ENCODE measurements around the gene SCG5.

DNA sequence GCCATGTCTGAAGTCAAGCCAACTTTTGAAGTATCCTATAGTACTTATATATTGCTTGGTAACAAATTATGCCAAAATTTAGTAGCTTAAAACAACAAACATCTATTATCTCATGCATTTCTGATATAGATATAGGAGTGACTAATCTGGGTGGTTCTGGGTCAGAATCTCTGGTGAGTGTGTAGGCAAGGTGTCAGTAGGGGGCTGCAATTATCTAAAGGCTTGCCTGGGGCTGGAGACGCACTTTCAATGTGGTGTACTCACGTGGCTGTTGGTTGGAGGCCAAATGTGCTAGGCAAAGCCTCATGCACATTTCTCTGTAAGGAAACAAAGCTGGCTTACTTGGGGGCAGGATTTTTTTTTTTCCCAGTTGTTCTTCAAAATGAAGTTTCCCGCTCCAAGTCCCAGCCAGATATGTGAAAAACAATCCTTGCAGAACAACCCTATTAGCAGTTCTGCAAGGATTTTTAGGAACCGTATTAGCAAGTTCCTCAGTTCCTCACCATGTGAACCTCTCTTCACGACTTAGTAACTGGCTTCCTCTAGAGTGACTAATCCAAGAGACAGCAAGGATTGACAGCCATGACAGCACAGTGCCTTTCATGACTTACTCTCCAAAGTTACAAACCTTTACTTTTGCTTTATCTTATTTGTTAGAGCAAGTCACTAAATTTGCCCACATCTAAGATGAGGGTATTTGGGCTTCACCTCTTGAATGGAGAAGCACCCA is 102.1 kb downstream of the SCG5 start:
- TF ChIP-seq, protein P1, sequence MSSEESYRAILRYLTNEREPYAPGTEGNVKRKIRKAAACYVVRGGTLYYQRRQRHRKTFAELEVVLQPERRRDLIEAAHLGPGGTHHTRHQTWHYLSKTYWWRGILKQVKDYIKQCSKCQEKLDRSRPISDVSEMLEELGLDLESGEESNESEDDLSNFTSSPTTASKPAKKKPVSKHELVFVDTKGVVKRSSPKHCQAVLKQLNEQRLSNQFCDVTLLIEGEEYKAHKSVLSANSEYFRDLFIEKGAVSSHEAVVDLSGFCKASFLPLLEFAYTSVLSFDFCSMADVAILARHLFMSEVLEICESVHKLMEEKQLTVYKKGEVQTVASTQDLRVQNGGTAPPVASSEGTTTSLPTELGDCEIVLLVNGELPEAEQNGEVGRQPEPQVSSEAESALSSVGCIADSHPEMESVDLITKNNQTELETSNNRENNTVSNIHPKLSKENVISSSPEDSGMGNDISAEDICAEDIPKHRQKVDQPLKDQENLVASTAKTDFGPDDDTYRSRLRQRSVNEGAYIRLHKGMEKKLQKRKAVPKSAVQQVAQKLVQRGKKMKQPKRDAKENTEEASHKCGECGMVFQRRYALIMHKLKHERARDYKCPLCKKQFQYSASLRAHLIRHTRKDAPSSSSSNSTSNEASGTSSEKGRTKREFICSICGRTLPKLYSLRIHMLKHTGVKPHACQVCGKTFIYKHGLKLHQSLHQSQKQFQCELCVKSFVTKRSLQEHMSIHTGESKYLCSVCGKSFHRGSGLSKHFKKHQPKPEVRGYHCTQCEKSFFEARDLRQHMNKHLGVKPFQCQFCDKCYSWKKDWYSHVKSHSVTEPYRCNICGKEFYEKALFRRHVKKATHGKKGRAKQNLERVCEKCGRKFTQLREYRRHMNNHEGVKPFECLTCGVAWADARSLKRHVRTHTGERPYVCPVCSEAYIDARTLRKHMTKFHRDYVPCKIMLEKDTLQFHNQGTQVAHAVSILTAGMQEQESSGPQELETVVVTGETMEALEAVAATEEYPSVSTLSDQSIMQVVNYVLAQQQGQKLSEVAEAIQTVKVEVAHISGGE (CRISPR knock-in tag; IDR thresholded peaks at IDR 0.05): no peak
- TF ChIP-seq, protein P2, sequence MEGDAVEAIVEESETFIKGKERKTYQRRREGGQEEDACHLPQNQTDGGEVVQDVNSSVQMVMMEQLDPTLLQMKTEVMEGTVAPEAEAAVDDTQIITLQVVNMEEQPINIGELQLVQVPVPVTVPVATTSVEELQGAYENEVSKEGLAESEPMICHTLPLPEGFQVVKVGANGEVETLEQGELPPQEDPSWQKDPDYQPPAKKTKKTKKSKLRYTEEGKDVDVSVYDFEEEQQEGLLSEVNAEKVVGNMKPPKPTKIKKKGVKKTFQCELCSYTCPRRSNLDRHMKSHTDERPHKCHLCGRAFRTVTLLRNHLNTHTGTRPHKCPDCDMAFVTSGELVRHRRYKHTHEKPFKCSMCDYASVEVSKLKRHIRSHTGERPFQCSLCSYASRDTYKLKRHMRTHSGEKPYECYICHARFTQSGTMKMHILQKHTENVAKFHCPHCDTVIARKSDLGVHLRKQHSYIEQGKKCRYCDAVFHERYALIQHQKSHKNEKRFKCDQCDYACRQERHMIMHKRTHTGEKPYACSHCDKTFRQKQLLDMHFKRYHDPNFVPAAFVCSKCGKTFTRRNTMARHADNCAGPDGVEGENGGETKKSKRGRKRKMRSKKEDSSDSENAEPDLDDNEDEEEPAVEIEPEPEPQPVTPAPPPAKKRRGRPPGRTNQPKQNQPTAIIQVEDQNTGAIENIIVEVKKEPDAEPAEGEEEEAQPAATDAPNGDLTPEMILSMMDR (IDR thresholded peaks at IDR 0.05 in 2 of 3, conservative IDR thresholded peaks at IDR 0.05 in 1 of 3; ENCODE audit: control insufficient read depth in 2 of 3, extremely low read depth in 1 of 3, insufficient read depth in 1 of 3, low read depth in 3 of 3, low read length in 3 of 3): no peak
- no peak for TF ChIP-seq POLR2AphosphoS5 (IDR thresholded peaks at IDR 0.05; ENCODE audit: low read length)
- no peak for TF ChIP-seq KDM1A (IDR thresholded peaks at IDR 0.05; ENCODE audit: borderline replicate concordance)
- TF ChIP-seq NFYA (IDR thresholded peaks at IDR 0.05; ENCODE audit: borderline replicate concordance, low read depth, low read length): no peak
